Astrocyte of the spinal cord (primary cell): ENCODE data around the gene SRF.

Experiments
- DNase-seq: peaks from one replicate; pipeline ENCODE4 v3.0.0; 2011; ENCODE audit warnings: low read depth, low spot score
- H3K4me3 ChIP-seq: 2 replicates; pipeline ENCODE4 v1.5.1; 2011; ENCODE audit warnings: low read depth, mild to moderate bottlenecking, low read length, moderate library complexity
- in situ Hi-C: cut with HindIII; loops from 2 replicates; pipeline ENCODE4 v1.10.0; 2017; ENCODE audit warnings: low sequenced_read_pairs
- TF ChIP-seq, protein P1 (sequence below): IDR thresholded peaks from 2 replicates; pipeline ENCODE4 v1.5.1; 2012; ENCODE audit warnings: low read depth, mild to moderate bottlenecking, low read length, inconsistent platforms

Gene SRF

DNA sequence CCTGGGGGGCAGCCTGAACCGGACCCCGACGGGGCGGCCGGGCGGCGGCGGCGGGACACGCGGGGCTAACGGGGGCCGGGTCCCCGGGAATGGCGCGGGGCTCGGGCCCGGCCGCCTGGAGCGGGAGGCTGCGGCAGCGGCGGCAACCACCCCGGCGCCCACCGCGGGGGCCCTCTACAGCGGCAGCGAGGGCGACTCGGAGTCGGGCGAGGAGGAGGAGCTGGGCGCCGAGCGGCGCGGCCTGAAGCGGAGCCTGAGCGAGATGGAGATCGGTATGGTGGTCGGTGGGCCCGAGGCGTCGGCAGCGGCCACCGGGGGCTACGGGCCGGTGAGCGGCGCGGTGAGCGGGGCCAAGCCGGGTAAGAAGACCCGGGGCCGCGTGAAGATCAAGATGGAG lies 636 bp downstream of the SRF start:
- DNase-seq: no peak
- peak overlapping the region; percentile 91 for H3K4me3 ChIP-seq
- in situ Hi-C loops: no loop called here
- TF ChIP-seq, protein P1, sequence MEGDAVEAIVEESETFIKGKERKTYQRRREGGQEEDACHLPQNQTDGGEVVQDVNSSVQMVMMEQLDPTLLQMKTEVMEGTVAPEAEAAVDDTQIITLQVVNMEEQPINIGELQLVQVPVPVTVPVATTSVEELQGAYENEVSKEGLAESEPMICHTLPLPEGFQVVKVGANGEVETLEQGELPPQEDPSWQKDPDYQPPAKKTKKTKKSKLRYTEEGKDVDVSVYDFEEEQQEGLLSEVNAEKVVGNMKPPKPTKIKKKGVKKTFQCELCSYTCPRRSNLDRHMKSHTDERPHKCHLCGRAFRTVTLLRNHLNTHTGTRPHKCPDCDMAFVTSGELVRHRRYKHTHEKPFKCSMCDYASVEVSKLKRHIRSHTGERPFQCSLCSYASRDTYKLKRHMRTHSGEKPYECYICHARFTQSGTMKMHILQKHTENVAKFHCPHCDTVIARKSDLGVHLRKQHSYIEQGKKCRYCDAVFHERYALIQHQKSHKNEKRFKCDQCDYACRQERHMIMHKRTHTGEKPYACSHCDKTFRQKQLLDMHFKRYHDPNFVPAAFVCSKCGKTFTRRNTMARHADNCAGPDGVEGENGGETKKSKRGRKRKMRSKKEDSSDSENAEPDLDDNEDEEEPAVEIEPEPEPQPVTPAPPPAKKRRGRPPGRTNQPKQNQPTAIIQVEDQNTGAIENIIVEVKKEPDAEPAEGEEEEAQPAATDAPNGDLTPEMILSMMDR: no peak

DNA sequence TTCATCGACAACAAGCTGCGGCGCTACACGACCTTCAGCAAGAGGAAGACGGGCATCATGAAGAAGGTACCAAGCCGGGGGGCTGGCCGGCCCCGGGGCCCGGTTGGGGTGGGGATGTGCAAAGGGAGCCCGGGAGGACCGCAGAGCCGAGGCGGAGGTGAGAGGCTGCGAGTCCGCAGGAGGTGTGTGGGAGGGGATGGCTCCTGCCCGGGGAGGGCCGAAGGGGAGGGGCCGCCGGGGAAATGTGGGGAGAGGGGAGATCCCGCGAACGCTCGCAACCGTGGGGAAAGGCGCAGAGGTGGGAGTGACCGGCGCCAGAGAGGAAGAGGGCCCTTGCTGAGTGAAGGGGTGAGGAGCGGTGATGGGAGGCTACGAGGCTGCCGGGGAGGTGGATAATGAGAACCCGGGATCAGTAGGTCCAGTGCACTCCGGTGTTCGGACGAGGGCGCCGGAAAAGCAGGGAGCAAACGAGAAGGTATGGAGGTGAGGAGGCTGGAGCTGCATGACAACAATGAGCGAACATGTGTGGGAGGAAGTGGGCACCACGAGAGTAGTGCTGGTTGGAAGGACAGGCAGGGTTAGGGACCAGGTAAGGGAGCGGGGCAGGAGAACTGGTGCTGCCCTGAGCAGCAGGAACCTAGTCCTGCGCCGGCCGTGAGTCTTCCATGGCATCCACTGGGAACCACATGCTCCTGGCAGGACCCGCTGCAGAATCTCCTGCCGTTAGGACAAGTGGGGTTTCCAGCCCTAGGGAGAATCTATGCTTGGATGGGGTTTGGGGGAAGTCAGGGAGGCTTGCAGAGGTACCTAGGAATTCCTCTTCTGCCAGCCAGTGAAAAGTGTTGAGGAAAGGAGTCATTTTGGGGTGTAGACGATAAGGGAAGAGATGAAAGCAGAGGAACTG lies 1.3 kb downstream of the SRF start:
- in situ Hi-C loops: no loop called here
- H3K4me3 ChIP-seq: peak overlapping the region; percentile 91
- DNase-seq: peak; percentile 44
- TF ChIP-seq, protein P1: no peak

GRCh38 chr6:43173591-43174262 lies 2.7 kb downstream of the SRF start:
- in situ Hi-C loops: no loop called here
- peak overlapping the region; percentile 91 for H3K4me3 ChIP-seq
- no peak for DNase-seq
- TF ChIP-seq, protein P1: no peak

- peak overlapping the region; percentile 91 for H3K4me3 ChIP-seq
- TF ChIP-seq, protein P1: no peak
- in situ Hi-C loops: no loop called here
- peak; percentile 99 for DNase-seq
Observed at GRCh38 chr6:43174263-43175112, 3.4 kb downstream of the SRF start.

DNA sequence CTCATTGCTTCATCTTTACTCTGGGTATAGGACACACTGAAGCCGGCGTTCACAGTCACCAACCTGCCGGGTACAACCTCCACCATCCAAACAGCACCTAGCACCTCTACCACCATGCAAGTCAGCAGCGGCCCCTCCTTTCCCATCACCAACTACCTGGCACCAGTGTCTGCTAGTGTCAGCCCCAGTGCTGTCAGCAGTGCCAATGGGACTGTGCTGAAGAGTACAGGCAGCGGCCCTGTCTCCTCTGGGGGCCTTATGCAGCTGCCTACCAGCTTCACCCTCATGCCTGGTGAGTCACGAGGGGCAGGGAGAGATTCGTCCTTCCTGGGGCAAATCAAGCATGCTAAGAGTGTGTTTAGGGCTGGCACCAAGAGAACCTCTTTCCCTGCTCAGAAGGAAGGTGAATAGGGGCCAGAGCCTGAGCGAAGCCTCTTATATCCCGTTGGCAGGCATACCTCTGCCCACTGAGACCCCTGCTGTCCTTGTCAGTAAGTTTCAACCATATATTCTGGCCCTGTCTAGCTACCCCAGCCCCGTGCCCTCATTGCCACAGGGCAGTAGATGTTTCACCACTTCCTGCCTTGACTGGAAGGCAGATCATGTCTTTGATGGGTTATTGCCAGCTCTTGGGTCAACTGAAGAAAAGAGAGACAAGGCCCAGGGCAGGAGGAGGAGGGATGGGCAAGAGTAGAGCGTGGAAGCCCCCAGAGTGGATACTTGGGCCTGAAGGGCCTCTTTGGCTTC lies 4.8 kb downstream of the SRF start:
- in situ Hi-C loops: no loop called here
- DNase-seq: no peak
- H3K4me3 ChIP-seq: no peak overlapping the region
- TF ChIP-seq, protein P1: no peak

DNA sequence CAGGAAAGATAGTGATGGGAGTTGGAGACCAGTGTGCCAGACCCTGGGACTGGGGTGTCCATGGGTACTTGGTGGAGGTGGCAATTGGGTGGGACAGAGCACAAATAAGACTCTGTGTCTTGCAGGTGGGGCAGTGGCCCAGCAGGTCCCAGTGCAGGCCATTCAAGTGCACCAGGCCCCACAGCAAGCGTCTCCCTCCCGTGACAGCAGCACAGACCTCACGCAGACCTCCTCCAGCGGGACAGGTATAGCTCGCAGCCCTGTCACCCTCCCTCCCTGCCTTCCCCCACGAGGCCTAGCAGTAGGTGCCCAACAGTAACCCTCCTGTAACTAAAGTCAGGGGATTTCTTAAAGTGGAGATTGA lies 5.3 kb downstream of the SRF start:
- TF ChIP-seq, protein P1: no peak
- no peak overlapping the region for H3K4me3 ChIP-seq
- in situ Hi-C loops: no loop called here
- no peak for DNase-seq
